Measurements from ENCODE around the gene VWA1.
"Not testable (repeated sequence)": the region's sequence is repeated elsewhere in the genome, so short reads cannot be mapped to it uniquely, and the experiment has no call there.

The VWA1 gene

GRCh38 chr1:1425753-1426495, 9.6 kb upstream of the VWA1 start:
- no peak for DNase-seq

DNA sequence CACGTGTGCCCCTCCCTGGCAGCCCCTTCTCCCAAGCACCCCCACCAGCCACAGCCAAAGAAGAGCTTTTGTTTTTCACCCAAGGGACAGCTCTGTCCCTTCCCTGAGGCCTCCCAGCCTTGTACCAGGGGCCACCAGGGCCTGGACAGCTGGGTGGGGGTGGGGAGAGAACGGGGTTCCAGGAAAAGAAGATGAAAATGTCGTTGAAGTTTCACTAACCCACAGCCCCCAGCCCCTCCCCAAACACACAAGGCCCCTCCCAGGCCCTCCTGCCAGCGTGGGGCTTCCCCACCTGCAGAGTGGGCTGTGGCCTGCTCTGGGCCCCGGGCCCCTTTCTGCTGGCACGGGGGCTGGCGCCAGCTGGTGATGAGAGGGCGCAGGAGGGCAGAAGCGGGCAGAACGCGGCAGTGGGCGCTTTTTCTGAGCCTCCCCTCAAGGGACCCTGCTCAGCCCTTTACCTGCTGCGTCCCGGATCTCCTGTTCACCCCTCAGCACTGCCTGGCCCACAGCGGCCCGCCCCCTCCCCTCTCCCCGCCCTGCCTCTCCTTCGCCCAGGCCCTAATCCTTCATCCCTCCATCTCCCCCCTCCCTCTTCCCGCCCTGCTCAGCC, 8.9 kb upstream of the VWA1 start:
- no peak for DNase-seq

GRCh38 chr1:1427106-1427819, 8.2 kb upstream of the VWA1 start:
- DNase-seq = no peak

- no peak for DNase-seq
Measured at GRCh38 chr1:1427820-1428148, 7.7 kb upstream of the VWA1 start.

DNA sequence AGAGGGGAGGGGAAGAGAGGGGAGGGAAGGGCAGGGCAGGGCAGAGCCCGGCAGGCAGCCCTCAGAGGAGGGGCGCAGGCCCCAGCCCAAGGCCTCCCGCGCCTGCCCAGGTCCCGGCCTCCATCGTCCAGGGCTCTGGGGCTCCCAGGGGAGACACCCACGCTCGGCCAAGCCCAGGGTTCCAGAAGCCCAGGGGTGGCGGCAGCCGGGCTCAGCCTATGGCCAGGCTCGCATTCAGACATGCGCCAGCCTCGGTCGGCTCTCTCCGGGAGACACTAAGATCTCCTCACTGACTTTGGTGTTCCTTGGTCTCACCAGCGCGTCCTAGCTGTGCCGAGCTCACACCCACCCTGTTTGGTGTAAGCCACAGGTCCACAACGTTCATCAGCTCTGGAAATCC, 7.3 kb upstream of the VWA1 start:
- DNase-seq = no peak

- not testable (repeated sequence) for DNase-seq
Measured at GRCh38 chr1:1428967-1429366, 6.5 kb upstream of the VWA1 start.

- DNase-seq = no peak
Measured at GRCh38 chr1:1429671-1430073, 5.8 kb upstream of the VWA1 start.

- DNase-seq = no peak
Measured at GRCh38 chr1:1430114-1430982, 5.1 kb upstream of the VWA1 start.

GRCh38 chr1:1430992-1431844, 4.3 kb upstream of the VWA1 start:
- DNase-seq = no peak

GRCh38 chr1:1431845-1432273, 3.6 kb upstream of the VWA1 start:
- DNase-seq = no peak

DNA sequence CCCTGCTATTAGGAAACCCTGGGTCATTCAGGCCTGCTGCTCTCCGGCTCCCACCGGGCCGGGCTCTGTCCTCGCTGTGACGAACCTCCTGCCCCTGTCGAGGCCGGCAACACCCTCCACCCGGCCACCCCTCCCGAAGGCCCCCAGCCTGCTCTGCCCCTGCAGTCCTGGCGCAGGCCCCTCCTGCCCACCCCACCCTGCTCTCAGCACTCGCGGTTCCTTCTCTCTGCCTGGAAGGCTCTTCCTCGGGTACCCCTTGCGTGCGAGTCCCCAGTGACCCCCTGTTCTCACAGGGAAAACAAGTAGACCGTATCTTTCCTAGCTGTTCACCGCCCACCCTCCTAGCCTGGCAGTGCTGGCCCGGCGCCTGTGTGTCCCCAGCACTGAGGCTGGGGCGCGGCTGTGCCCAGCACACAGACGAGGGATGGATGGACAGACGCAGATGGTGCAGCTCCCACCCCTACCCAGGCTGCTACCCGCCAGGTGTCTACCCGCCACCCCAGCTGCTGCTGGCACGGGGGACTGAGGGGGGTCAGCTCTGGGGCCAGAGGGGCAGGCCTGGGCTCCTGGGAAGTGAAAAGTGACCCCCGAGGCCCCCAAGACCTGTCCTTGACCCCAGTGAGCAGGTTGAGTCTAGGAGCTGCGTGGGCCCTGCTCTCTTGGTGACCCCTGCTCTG, 3.1 kb upstream of the VWA1 start:
- DNase-seq = no peak

DNA sequence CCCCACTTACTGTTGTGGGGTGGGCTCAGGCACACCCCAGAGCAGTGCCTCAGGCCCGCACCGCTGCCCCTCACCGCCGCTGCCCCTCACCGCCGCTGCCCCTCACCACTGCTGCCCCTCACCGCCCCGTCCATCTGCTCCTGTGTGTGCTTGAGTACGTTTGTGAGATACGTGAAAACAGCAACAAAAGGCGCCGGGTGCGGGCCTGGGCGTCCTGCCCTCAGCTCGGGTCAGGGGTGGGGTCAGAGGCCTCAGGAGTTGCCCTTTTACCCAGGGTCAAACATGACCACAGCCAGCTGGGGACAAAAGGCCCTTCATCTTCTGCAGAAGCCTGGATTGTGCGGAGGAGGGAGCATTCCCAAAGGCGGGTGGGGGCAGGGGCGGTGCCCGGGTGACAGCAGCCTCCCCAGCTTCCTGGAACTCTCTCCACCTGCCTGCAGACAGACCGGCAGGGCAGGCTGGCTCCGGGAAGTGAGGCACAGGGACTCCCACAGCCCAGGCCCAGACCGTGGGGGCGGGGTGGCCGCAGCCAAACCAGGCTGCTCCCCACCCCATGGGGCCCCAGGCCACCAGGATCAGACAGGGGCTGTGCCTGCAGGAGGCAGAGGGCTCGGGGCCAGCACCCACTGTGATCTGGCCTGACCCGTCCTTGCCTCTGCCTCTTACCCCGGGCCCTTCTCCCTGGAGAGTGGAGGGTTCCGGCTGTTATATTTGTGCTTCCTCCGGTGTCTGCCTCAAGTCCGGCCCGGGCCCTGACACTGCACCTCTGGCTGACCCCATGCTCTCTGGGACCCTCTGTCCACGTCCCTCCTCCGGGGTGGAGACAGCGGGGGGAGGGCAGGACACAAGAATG, 2.3 kb upstream of the VWA1 start:
- no peak for DNase-seq

GRCh38 chr1:1433804-1434130, 1.7 kb upstream of the VWA1 start:
- peak; percentile 56 for DNase-seq

GRCh38 chr1:1434131-1434823, 1.2 kb upstream of the VWA1 start:
- no peak for DNase-seq

GRCh38 chr1:1434824-1435105, 725 bp upstream of the VWA1 start:
- no peak for DNase-seq

GRCh38 chr1:1435911-1436629, 580 bp downstream of the VWA1 start:
- no peak for DNase-seq

DNA sequence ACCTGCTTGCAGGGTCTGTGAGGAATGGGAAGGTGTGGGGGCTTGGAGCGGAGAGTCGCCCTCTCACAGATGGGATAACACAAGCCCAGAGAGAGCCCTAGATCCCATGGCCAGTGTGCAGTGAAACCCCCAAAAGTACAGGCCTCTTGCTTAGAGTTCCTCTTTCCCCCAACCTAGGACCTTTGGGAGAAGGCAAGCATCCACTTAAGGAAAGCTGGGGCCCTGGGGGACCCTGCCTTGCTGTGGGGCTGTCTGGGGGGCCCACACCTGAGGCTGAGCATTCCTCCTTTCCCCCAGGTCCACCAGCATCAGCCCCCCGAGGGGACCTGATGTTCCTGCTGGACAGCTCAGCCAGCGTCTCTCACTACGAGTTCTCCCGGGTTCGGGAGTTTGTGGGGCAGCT, 1.1 kb downstream of the VWA1 start:
- DNase-seq = no peak

- DNase-seq = no peak
Measured at GRCh38 chr1:1437033-1437903, 1.8 kb downstream of the VWA1 start.

- DNase-seq = no peak
Measured at GRCh38 chr1:1437904-1438376, 2.5 kb downstream of the VWA1 start.
